K562 (cell line): ENCODE measurements around the gene GALT. TPM values are rescaled to one million over a fixed set of nuclear protein-coding genes. Genes with fewer than 3 reads are reported as not detected.
A peak's percentile ranks its signal among the peaks of the same experiment; 100 is the strongest.

ENCODE experiments used
- CGGBP1 ChIP-seq: fragments of 250-450 bp; sonication (Bioruptor Pico); IDR thresholded peaks from 2 replicates; pipeline ENCODE4 v1.9.0; 2021; ENCODE audit warnings: mild to moderate bottlenecking
- CHD1 ChIP-seq: fragments of 200-600 bp; sonication (generic); IDR thresholded peaks from one replicate; pipeline ENCODE4 v1.6.1; 2012; ENCODE audit warnings: mild to moderate bottlenecking, moderate library complexity, low read length, inconsistent platforms
- CHD7 ChIP-seq: fragments of 200-600 bp; sonication (generic); IDR thresholded peaks from one replicate; pipeline ENCODE4 v1.6.1; 2012; ENCODE audit warnings: mild to moderate bottlenecking, low read depth, low read length, inconsistent platforms
- DPF2 ChIP-seq: fragments of 450-650 bp; IDR thresholded peaks from 2 replicates; pipeline ENCODE4 v1.6.1; 2016
- ELF1 ChIP-seq: fragments of 200-800 bp; sonication (Bioruptor generic); IDR thresholded peaks from 2 replicates; pipeline ENCODE4 v1.6.1; 2016; ENCODE audit warnings: missing genetic modification characterization, missing compliant biosample characterization
- FOXJ2 ChIP-seq: fragments of 200-800 bp; sonication (Bioruptor generic); IDR thresholded peaks from 2 replicates; pipeline ENCODE4 v1.6.1; 2016; ENCODE audit warnings: missing genetic modification characterization, missing compliant biosample characterization
- HDAC3 ChIP-seq: fragments of 450-650 bp; IDR thresholded peaks from 2 replicates; pipeline ENCODE4 v1.6.1; 2018; ENCODE audit warnings: borderline replicate concordance, mild to moderate bottlenecking, moderate library complexity; ENCODE audit not compliant: partially characterized antibody
- RAD21 ChIP-seq, 2 experiments: fragments of 250-450 bp in 1 of 2; fragments of 450-650 bp in 1 of 2; sonication (Bioruptor Pico) in 1 of 2; formaldehyde crosslinking in 1 of 2; IDR thresholded peaks in 1 of 2; conservative IDR thresholded peaks in 1 of 2; 2 replicates each; pipeline versions ENCODE4 v1.4.0 to v1.8.0; 2020 to 2022; ENCODE audit warnings: mild to moderate bottlenecking in 2 of 2, moderate library complexity in 1 of 2
- SIN3B ChIP-seq: fragments of 450-650 bp; IDR thresholded peaks from 2 replicates; pipeline ENCODE4 v1.6.1; 2017; ENCODE audit warnings: low read depth, mild to moderate bottlenecking, moderate library complexity
- SMARCA5 ChIP-seq: fragments of 450-650 bp; IDR thresholded peaks from 2 replicates; pipeline ENCODE4 v1.6.1; 2016
- SMARCC2 ChIP-seq: fragments of 450-650 bp; IDR thresholded peaks from 2 replicates; pipeline ENCODE4 v1.6.1; 2017; ENCODE audit warnings: antibody characterized with exemption, moderate library complexity, mild to moderate bottlenecking, low read depth
- TEAD1 ChIP-seq, 2 experiments: fragments of 450-650 bp in 1 of 2; sonication (generic) in 1 of 2; formaldehyde crosslinking; IDR thresholded peaks; 2 replicates each; pipeline versions ENCODE4 v1.4.0 to v1.8.0; 2020 to 2022; ENCODE audit warnings: mild to moderate bottlenecking in 2 of 2, missing genetic modification reagents in 1 of 2
- TEAD2 ChIP-seq: fragments of 450-650 bp; IDR thresholded peaks from 2 replicates; pipeline ENCODE4 v1.6.1; 2016; ENCODE audit warnings: missing genetic modification characterization, control low read depth, missing compliant biosample characterization
- TFAP4 ChIP-seq: sonication (generic); formaldehyde crosslinking; IDR thresholded peaks from 2 replicates; pipeline ENCODE4 v1.8.0; 2022; ENCODE audit warnings: missing genetic modification reagents, mild to moderate bottlenecking, moderate library complexity, borderline replicate concordance
- ZNF57 ChIP-seq: fragments of 450-650 bp; formaldehyde crosslinking; IDR thresholded peaks from 2 replicates; pipeline ENCODE4 v1.4.0; 2020; ENCODE audit warnings: mild to moderate bottlenecking, moderate library complexity
- ZNF644 ChIP-seq: fragments of 200-800 bp; sonication (Bioruptor generic); IDR thresholded peaks from 2 replicates; pipeline ENCODE4 v1.6.1; 2016; ENCODE audit warnings: low read depth, missing genetic modification characterization, missing compliant biosample characterization
- ZNF695 ChIP-seq: fragments of 450-650 bp; formaldehyde crosslinking; IDR thresholded peaks from 2 replicates; pipeline ENCODE4 v1.4.0; 2020; ENCODE audit warnings: mild to moderate bottlenecking, moderate library complexity
- polyA plus RNA-seq, 8 experiments: library from polyadenylated mRNA; depleted of rRNA in 4 of 8; stranded (reverse) in 5 of 8; unstranded in 3 of 8; fragments of >200 nt; fragmentation: Nextera tagmentation in 2 of 8; fragmentation: Illumina TruSeq in 1 of 8; extraction: Ambion mirVana in 2 of 8; extraction: Trizol in 1 of 8; gene quantifications; 2 replicates each; pipeline versions ENCODE4 v1.2.1 to v1.2.3, GENCODE V29; 2011 to 2014; ENCODE audit warnings: inconsistent platforms in 1 of 8, missing spikeins in 1 of 8
- total RNA-seq, 7 experiments: library from RNA; depleted of rRNA in 6 of 7; stranded (reverse); fragments of >200 nt in 6 of 7; fragmentation: Illumina TruSeq in 2 of 7; extraction: Trizol in 2 of 7; gene quantifications; 2 replicates each; pipeline versions ENCODE4 v1.2.1 to v1.2.3, GENCODE V29; 2011 to 2021; ENCODE audit warnings: low replicate concordance in 1 of 7

Gene GALT
- total and polyA plus RNA-seq, 9 of the 15 experiments (the other 6 are each of a cell fraction or from before 2014, with no cell fraction given) = 7.3 to 29.2 (median 15.6) TPM

GRCh38 chr9:34606190-34606589 is 40.3 kb upstream of the GALT start (continued):
- TF ChIP-seq FOXJ2 (tag) (no peak), SIN3B (no peak), CGGBP1 (CRISPR knock-in tag) (no peak), RAD21 (CRISPR knock-in tag; conservative IDR thresholded peaks at IDR 0.05 in 1 of 2, IDR thresholded peaks at IDR 0.05 in 1 of 2) (no peak), HDAC3 (no peak), CHD7 (no peak), ZNF695 (no peak), ZNF57 (no peak), SMARCC2 (no peak), ELF1 (tag) (no peak), SMARCA5 (no peak), ZNF644 (tag) (no peak), TEAD1 (CRISPR knock-in tag; IDR thresholded peaks at IDR 0.05) (no peak), DPF2 (peak; percentile 37; the same call in 1 of the 2 replicates), TEAD2 (tag) (no peak), TFAP4 (CRISPR knock-in tag) (no peak), CHD1 (no peak)
